ENCODE results near the gene APOOL.

APOOL gene

GRCh38 chrX:85017721-85018120 lies 14.0 kb downstream of the APOOL start:
- H2AFZ ChIP-seq (ENCODE audit: low read depth, low read length): no peak overlapping the region
- H3K9me3 ChIP-seq (ENCODE audit: insufficient read depth, low read length): 0 out of 2 replicates have a peak, but pooled peaks cover 4% of the 10 kb centered on the region
- H3K4me3 ChIP-seq (ENCODE audit: low read length): no peak overlapping the region
- H3K4me1 ChIP-seq (ENCODE audit: low read length): no peaks in the 10 kb centered on the region
- no peak overlapping the region for H3K9ac ChIP-seq (ENCODE audit: low read length)
- peaks cover 66% of the 10 kb centered on the region for H3K79me2 ChIP-seq (ENCODE audit: low read length)
- no peaks in the 10 kb centered on the region for H3K27me3 ChIP-seq (ENCODE audit: low read depth, low read length)
- H3K36me3 ChIP-seq (replicated peaks; ENCODE audit: low read depth, low read length): peaks cover 21% of the 10 kb centered on the region
- no peak for TF ChIP-seq EZH2phosphoT487 (IDR thresholded peaks at IDR 0.05; ENCODE audit: low read depth)
- TF ChIP-seq, protein P1, sequence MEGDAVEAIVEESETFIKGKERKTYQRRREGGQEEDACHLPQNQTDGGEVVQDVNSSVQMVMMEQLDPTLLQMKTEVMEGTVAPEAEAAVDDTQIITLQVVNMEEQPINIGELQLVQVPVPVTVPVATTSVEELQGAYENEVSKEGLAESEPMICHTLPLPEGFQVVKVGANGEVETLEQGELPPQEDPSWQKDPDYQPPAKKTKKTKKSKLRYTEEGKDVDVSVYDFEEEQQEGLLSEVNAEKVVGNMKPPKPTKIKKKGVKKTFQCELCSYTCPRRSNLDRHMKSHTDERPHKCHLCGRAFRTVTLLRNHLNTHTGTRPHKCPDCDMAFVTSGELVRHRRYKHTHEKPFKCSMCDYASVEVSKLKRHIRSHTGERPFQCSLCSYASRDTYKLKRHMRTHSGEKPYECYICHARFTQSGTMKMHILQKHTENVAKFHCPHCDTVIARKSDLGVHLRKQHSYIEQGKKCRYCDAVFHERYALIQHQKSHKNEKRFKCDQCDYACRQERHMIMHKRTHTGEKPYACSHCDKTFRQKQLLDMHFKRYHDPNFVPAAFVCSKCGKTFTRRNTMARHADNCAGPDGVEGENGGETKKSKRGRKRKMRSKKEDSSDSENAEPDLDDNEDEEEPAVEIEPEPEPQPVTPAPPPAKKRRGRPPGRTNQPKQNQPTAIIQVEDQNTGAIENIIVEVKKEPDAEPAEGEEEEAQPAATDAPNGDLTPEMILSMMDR (IDR thresholded peaks at IDR 0.05; ENCODE audit: low read depth, low read length): no peak
- H4K20me1 ChIP-seq (ENCODE audit: insufficient read depth, low read length): peaks cover 3% of the 10 kb centered on the region; the same call in 1 of the 2 replicates
- no peak overlapping the region for H3K4me2 ChIP-seq (ENCODE audit: low read length)
- no peak overlapping the region for H3K27ac ChIP-seq (ENCODE audit: low read length)

DNA sequence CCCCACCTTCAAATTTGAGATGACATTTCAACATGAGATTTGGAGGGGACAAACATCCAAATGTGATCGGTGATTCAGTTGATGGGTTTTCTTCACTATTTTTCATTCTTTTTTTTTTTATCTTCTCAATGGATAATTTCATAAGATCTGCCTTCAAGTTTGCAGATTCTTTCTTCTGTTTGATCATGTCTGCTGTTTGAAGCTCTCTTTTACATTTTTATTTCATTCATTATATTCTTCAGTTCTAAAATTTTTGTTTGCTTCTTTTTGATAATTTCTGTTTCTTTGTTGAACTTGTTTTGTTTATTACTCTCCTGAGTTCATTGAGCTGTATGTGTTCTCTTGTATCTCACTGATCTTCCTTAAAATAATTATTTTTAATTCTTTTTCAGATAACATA lies 14.8 kb downstream of the APOOL start:
- Histone ChIP-seq H4K20me1 (ENCODE audit: insufficient read depth, low read length) (peaks cover 3% of the 10 kb centered on the region; the same call in 1 of the 2 replicates), H3K27me3 (ENCODE audit: low read depth, low read length) (no peaks in the 10 kb centered on the region), H3K27ac (ENCODE audit: low read length) (no peak overlapping the region), H3K36me3 (replicated peaks; ENCODE audit: low read depth, low read length) (peaks cover 21% of the 10 kb centered on the region), H3K4me1 (ENCODE audit: low read length) (no peaks in the 10 kb centered on the region), H3K9ac (ENCODE audit: low read length) (no peak overlapping the region), H3K79me2 (ENCODE audit: low read length) (peaks cover 58% of the 10 kb centered on the region), H3K4me3 (ENCODE audit: low read length) (no peak overlapping the region), H3K4me2 (ENCODE audit: low read length) (no peak overlapping the region), H3K9me3 (ENCODE audit: insufficient read depth, low read length) (0 out of 2 replicates have a peak, but pooled peaks cover 4% of the 10 kb centered on the region), H2AFZ (ENCODE audit: low read depth, low read length) (no peak overlapping the region)
- no peak for TF ChIP-seq EZH2phosphoT487 (IDR thresholded peaks at IDR 0.05; ENCODE audit: low read depth)
- TF ChIP-seq, protein P1 (IDR thresholded peaks at IDR 0.05; ENCODE audit: low read depth, low read length): no peak

- Histone ChIP-seq H3K4me1 (ENCODE audit: low read length) (no peaks in the 10 kb centered on the region), H3K27me3 (ENCODE audit: low read depth, low read length) (no peaks in the 10 kb centered on the region), H3K27ac (ENCODE audit: low read length) (no peak overlapping the region), H3K36me3 (replicated peaks; ENCODE audit: low read depth, low read length) (peaks cover 21% of the 10 kb centered on the region), H3K9me3 (ENCODE audit: insufficient read depth, low read length) (0 out of 2 replicates have a peak, but pooled peaks cover 4% of the 10 kb centered on the region), H3K9ac (ENCODE audit: low read length) (no peak overlapping the region), H4K20me1 (ENCODE audit: insufficient read depth, low read length) (peaks cover 3% of the 10 kb centered on the region; the same call in 1 of the 2 replicates), H3K4me2 (ENCODE audit: low read length) (no peak overlapping the region), H3K79me2 (ENCODE audit: low read length) (peaks cover 47% of the 10 kb centered on the region), H3K4me3 (ENCODE audit: low read length) (no peak overlapping the region), H2AFZ (ENCODE audit: low read depth, low read length) (no peak overlapping the region)
- TF ChIP-seq, protein P1 (IDR thresholded peaks at IDR 0.05; ENCODE audit: low read depth, low read length): no peak
- no peak for TF ChIP-seq EZH2phosphoT487 (IDR thresholded peaks at IDR 0.05; ENCODE audit: low read depth)
These were observed 16.5 kb downstream of the APOOL start for GRCh38 chrX:85020216-85020615.

DNA sequence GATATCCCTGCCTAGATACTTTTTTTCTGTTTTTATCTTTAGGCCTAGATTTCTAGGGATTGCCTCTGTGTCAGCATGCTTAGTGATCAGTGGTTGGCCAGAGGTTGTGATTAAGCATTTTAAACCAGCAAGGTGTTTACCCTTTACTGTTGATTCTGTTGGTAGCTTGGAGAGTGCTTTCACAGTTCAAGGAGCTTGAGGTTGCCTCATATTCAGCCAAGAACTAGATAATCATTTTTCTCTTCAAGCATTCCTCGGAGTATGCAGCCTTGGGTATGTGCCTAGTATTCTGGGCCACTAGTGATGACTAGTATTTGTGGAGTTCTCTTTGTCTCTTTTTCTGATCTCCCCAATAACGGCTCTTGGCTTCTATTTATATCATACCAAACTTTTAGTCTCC lies 20.4 kb downstream of the APOOL start:
- H3K9me3 ChIP-seq (ENCODE audit: insufficient read depth, low read length): no peaks in the 10 kb centered on the region
- H3K4me3 ChIP-seq (ENCODE audit: low read length): no peak overlapping the region
- no peaks in the 10 kb centered on the region for H3K4me1 ChIP-seq (ENCODE audit: low read length)
- peaks cover 3% of the 10 kb centered on the region; the same call in 1 of the 2 replicates for H4K20me1 ChIP-seq (ENCODE audit: insufficient read depth, low read length)
- peaks cover 2% of the 10 kb centered on the region for H3K36me3 ChIP-seq (replicated peaks; ENCODE audit: low read depth, low read length)
- peaks cover 20% of the 10 kb centered on the region for H3K79me2 ChIP-seq (ENCODE audit: low read length)
- H3K27me3 ChIP-seq (ENCODE audit: low read depth, low read length): no peaks in the 10 kb centered on the region
- no peak overlapping the region for H3K9ac ChIP-seq (ENCODE audit: low read length)
- no peak overlapping the region for H3K4me2 ChIP-seq (ENCODE audit: low read length)
- no peak overlapping the region for H3K27ac ChIP-seq (ENCODE audit: low read length)
- no peak overlapping the region for H2AFZ ChIP-seq (ENCODE audit: low read depth, low read length)
- no peak for TF ChIP-seq EZH2phosphoT487 (IDR thresholded peaks at IDR 0.05; ENCODE audit: low read depth)
- TF ChIP-seq, protein P1 (IDR thresholded peaks at IDR 0.05; ENCODE audit: low read depth, low read length): no peak
